K562 (cell line): ENCODE results near the gene MEX3D. TPM values are rescaled to one million over a fixed set of nuclear protein-coding genes. Genes with fewer than 3 reads are reported as not detected.

Experiments used
- ARNT ChIP-seq, 2 experiments: fragments of 450-650 bp; IDR thresholded peaks; 2 replicates each; pipeline ENCODE4 v1.6.1; 2016; ENCODE audit warnings: mild to moderate bottlenecking in 1 of 2
- ATF2 ChIP-seq: sonication (generic); formaldehyde crosslinking; IDR thresholded peaks from 2 replicates; pipeline ENCODE4 v1.8.1; 2022; ENCODE audit warnings: missing genetic modification reagents
- BCOR ChIP-seq: fragments of 450-650 bp; IDR thresholded peaks from 2 replicates; pipeline ENCODE4 v1.6.1; 2016
- BRF1 ChIP-seq: IDR thresholded peaks from 3 replicates; pipeline ENCODE4 v1.6.1; 2011; ENCODE audit warnings: borderline replicate concordance, mild to moderate bottlenecking; ENCODE audit not compliant: insufficient read length; ENCODE audit errors: extremely low read depth
- CAMTA2 ChIP-seq: fragments of 250-450 bp; sonication (Bioruptor Pico); conservative IDR thresholded peaks from 2 replicates; pipeline ENCODE4 v1.5.1; 2022
- CHD4 ChIP-seq: fragments of 200-600 bp; sonication (generic); IDR thresholded peaks from 3 replicates; pipeline ENCODE4 v1.6.1; 2012; ENCODE audit warnings: low read depth, mild to moderate bottlenecking, mixed read lengths, low read length, inconsistent platforms; ENCODE audit not compliant: insufficient read depth, insufficient replicate concordance, poor library complexity, severe bottlenecking
- CTCFL ChIP-seq: IDR thresholded peaks from 2 replicates; pipeline ENCODE4 v1.6.1; 2011; ENCODE audit warnings: borderline replicate concordance, low read depth, mild to moderate bottlenecking, moderate library complexity, low read length; ENCODE audit not compliant: insufficient read depth, poor library complexity, severe bottlenecking
- EZH2 ChIP-seq: IDR thresholded peaks from 2 replicates; pipeline ENCODE4 v1.6.1; 2012; ENCODE audit warnings: low read depth, mild to moderate bottlenecking, inconsistent platforms, low read length, borderline replicate concordance
- HOXB6 ChIP-seq: fragments of 250-450 bp; sonication (Bioruptor Pico); IDR thresholded peaks from 2 replicates; pipeline ENCODE4 v1.5.1; 2022; ENCODE audit warnings: mild to moderate bottlenecking, borderline replicate concordance
- JUND ChIP-seq, 2 experiments: IDR thresholded peaks; 2 replicates in 1 of 2; 3 replicates in 1 of 2; pipeline ENCODE4 v1.6.1; 2011; ENCODE audit warnings: borderline replicate concordance in 2 of 2, low read depth in 2 of 2, low read length in 2 of 2, improper control_type of control experiment in 1 of 2, missing biosample characterization in 1 of 2, missing genetic modification characterization in 1 of 2, missing genetic modification reagents in 1 of 2
- L3MBTL2 ChIP-seq: fragments of 450-650 bp; IDR thresholded peaks from 2 replicates; pipeline ENCODE4 v1.6.1; 2016; ENCODE audit warnings: mild to moderate bottlenecking, moderate library complexity
- MAFF ChIP-seq: IDR thresholded peaks from 2 replicates; pipeline ENCODE4 v1.6.1; 2012; ENCODE audit warnings: low read length, improper control_type of control experiment
- MYBL2 ChIP-seq, 2 experiments: fragments of 450-650 bp in 1 of 2; sonication (generic) in 1 of 2; formaldehyde crosslinking in 1 of 2; IDR thresholded peaks; 2 replicates each; pipeline versions ENCODE4 v1.6.1 to v1.8.1; 2017 to 2022; ENCODE audit warnings: borderline replicate concordance in 1 of 2, inconsistent platforms in 1 of 2, low read depth in 1 of 2, mild to moderate bottlenecking in 1 of 2, missing genetic modification reagents in 1 of 2, moderate library complexity in 1 of 2
- NR2C1 ChIP-seq, 2 experiments: fragments of 450-650 bp; IDR thresholded peaks; 2 replicates each; pipeline ENCODE4 v1.6.1; 2017; ENCODE audit warnings: mild to moderate bottlenecking in 2 of 2, antibody characterized with exemption in 1 of 2, inconsistent platforms in 1 of 2, missing compliant biosample characterization in 1 of 2, missing genetic modification characterization in 1 of 2
- PKNOX1 ChIP-seq: fragments of 450-650 bp; IDR thresholded peaks from 2 replicates; pipeline ENCODE4 v1.6.1; 2016
- RBM14 ChIP-seq: fragments of 200-400 bp; formaldehyde crosslinking; IDR thresholded peaks from 2 replicates; pipeline ENCODE4 v1.6.1; 2018; ENCODE audit warnings: low read depth, mild to moderate bottlenecking, low read length, moderate library complexity, borderline replicate concordance; ENCODE audit not compliant: insufficient read depth
- TAF1 ChIP-seq: IDR thresholded peaks from 2 replicates; pipeline ENCODE4 v1.6.1; 2011; ENCODE audit warnings: mild to moderate bottlenecking, low read length, moderate library complexity; ENCODE audit not compliant: insufficient read depth, control insufficient read depth, severe bottlenecking; ENCODE audit errors: extremely low read depth
- TRIM24 ChIP-seq, 2 experiments: fragments of 450-650 bp; IDR thresholded peaks; 2 replicates each; pipeline ENCODE4 v1.6.1; 2016
- ZBTB2 ChIP-seq: fragments of 450-650 bp; IDR thresholded peaks from 2 replicates; pipeline ENCODE4 v1.6.1; 2016; ENCODE audit warnings: antibody characterized with exemption
- ZNF24 ChIP-seq: fragments of 450-650 bp; IDR thresholded peaks from 2 replicates; pipeline ENCODE4 v1.6.1; 2016
- ZNF431 ChIP-seq: sonication (generic); formaldehyde crosslinking; IDR thresholded peaks from 2 replicates; pipeline ENCODE4 v1.8.0; 2022; ENCODE audit warnings: mild to moderate bottlenecking, missing genetic modification reagents
- ZNF695 ChIP-seq: fragments of 450-650 bp; formaldehyde crosslinking; IDR thresholded peaks from 2 replicates; pipeline ENCODE4 v1.4.0; 2020; ENCODE audit warnings: mild to moderate bottlenecking, moderate library complexity
- polyA plus RNA-seq, 8 experiments: library from polyadenylated mRNA; depleted of rRNA in 4 of 8; stranded (reverse) in 5 of 8; unstranded in 3 of 8; fragments of >200 nt; fragmentation: Nextera tagmentation in 2 of 8; fragmentation: Illumina TruSeq in 1 of 8; extraction: Ambion mirVana in 2 of 8; extraction: Trizol in 1 of 8; gene quantifications; 2 replicates each; pipeline versions ENCODE4 v1.2.1 to v1.2.3, GENCODE V29; 2011 to 2014; ENCODE audit warnings: inconsistent platforms in 1 of 8, missing spikeins in 1 of 8
- total RNA-seq, 7 experiments: library from RNA; depleted of rRNA in 6 of 7; stranded (reverse); fragments of >200 nt in 6 of 7; fragmentation: Illumina TruSeq in 2 of 7; extraction: Trizol in 2 of 7; gene quantifications; 2 replicates each; pipeline versions ENCODE4 v1.2.1 to v1.2.3, GENCODE V29; 2011 to 2021; ENCODE audit warnings: low replicate concordance in 1 of 7

Gene MEX3D
- total and polyA plus RNA-seq, 9 of the 15 experiments (the other 6 are each of a cell fraction or from before 2014, with no cell fraction given): 1.7 to 39.3 (median 5.7) TPM

- peak; percentile 47; the same call in 1 of the 2 replicates for TF ChIP-seq PKNOX1
- TF ChIP-seq HOXB6: no peak
- TF ChIP-seq ZNF24: no peak
- no peak for TF ChIP-seq RBM14
- peak; percentile 76 for TF ChIP-seq JUND (IDR thresholded peaks at IDR 0.05; ENCODE audit: borderline replicate concordance, low read depth, low read length)
- TF ChIP-seq JUND (tag; IDR thresholded peaks at IDR 0.05; ENCODE audit: borderline replicate concordance, low read depth, low read length): peak; percentile 74; the same call in 2 of the 3 replicates
- TF ChIP-seq TAF1: peak; percentile 5
- TF ChIP-seq MAFF: 0 out of 2 replicates have a peak, but pooled peaks have one; percentile 2
- peak; percentile 88 for TF ChIP-seq ZBTB2
- TF ChIP-seq BCOR: peak; percentile 80
- TF ChIP-seq ATF2: no peak
- no peak for TF ChIP-seq NR2C1 (IDR thresholded peaks at IDR 0.05)
- TF ChIP-seq NR2C1 (tag; IDR thresholded peaks at IDR 0.05): no peak
- no peak for TF ChIP-seq CHD4
- TF ChIP-seq ZNF431: 0 out of 2 replicates have a peak, but pooled peaks have one; percentile 2
- TF ChIP-seq MYBL2 (IDR thresholded peaks at IDR 0.05; ENCODE audit: low read depth): no peak
- no peak for TF ChIP-seq MYBL2 (CRISPR knock-in tag; IDR thresholded peaks at IDR 0.05; ENCODE audit: borderline replicate concordance)
- TF ChIP-seq CAMTA2 (CRISPR knock-in tag): no peak
- no peak for TF ChIP-seq EZH2
- TF ChIP-seq ZNF695 (CRISPR knock-in tag): no peak
- TF ChIP-seq CTCFL: peak; percentile 53
- TF ChIP-seq L3MBTL2: peak; percentile 63
- TF ChIP-seq ARNT (IDR thresholded peaks at IDR 0.05): 0 out of 4 replicates have a peak, but pooled peaks of 1 of the 2 experiments have one; percentile 32
- peak; percentile 35 to 56; a peak in 3 of 4 replicates for TF ChIP-seq TRIM24 (IDR thresholded peaks at IDR 0.05)
- no peak for TF ChIP-seq BRF1
Observed at GRCh38 chr19:1601613-1602064, 33.5 kb upstream of the MEX3D start (continued).
